Measurements from ENCODE around the gene FIGN.

GRCh38 chr2:163641986-163642385, 93.8 kb downstream of the FIGN start:
- no peak for TF ChIP-seq POLR2AphosphoS5 (IDR thresholded peaks at IDR 0.05)
- no peak for TF ChIP-seq CTCF (IDR thresholded peaks at IDR 0.05; ENCODE audit: poor library complexity, severe bottlenecking)
- TF ChIP-seq TAF1 (IDR thresholded peaks at IDR 0.05; ENCODE audit: low read depth): no peak
- no peak for TF ChIP-seq EZH2 (IDR thresholded peaks at IDR 0.05; ENCODE audit: borderline replicate concordance, insufficient read depth, low read length, poor library complexity, severe bottlenecking)
- TF ChIP-seq REST (IDR thresholded peaks at IDR 0.05; ENCODE audit: borderline replicate concordance): no peak
- TF ChIP-seq RAD21 (conservative IDR thresholded peaks at IDR 0.05): no peak
- peak; percentile 65 for TF ChIP-seq EP300 (conservative IDR thresholded peaks at IDR 0.05; ENCODE audit: poor library complexity, severe bottlenecking)
